Endothelial cell of umbilical vein (primary cell): Measurements from ENCODE around the gene AQR. TPM values are rescaled to one million over a fixed set of nuclear protein-coding genes. Genes with fewer than 3 reads are reported as not detected.

Experiments
- BruUV-seq: library from RNA; stranded (reverse); fragments of 400-500 nt; replicated peaks from 2 replicates; lab custom pipeline; 2021; lab: Mats Ljungman, UMichigan
- CTCF ChIA-PET: fragments of 300-600, 350-600 bp; sonication (Branson Sonifier 250); formaldehyde crosslinking; loops from one replicate; lab custom pipeline; 2021; ENCODE audit warnings: antibody characterized with exemption, inconsistent platforms; lab: Charles Lee
- POLR2A ChIA-PET: fragments of 300-600, 350-600 bp; sonication (Branson Sonifier 250); formaldehyde crosslinking; loops from one replicate; lab custom pipeline; 2021; ENCODE audit warnings: antibody characterized with exemption, inconsistent platforms; lab: Charles Lee
- DNase-seq: peaks from one replicate; pipeline ENCODE4 v3.0.0-alpha.2; 2011; ENCODE audit warnings: low read depth, low spot score
- FAIRE-seq: peaks from 2 replicates; lab custom pipeline; 2011; peaks lifted over from hg19 to GRCh38; lab: Jason Lieb, UNC
- H2AFZ ChIP-seq: 2 replicates; pipeline ENCODE4 v1.6.0; 2012; ENCODE audit warnings: low read depth, low read length, control low read depth, inconsistent platforms
- H3K27ac ChIP-seq: 2 replicates; pipeline ENCODE4 v1.5.1; 2011; ENCODE audit warnings: low read depth, mild to moderate bottlenecking, control low read depth, low read length, moderate library complexity; ENCODE audit not compliant: insufficient read depth
- H3K27me3 ChIP-seq, 2 experiments: 2 replicates each; pipeline versions ENCODE4 v1.6.0 to v1.6.1; 2011; ENCODE audit warnings: low read length in 2 of 2, mixed read lengths in 1 of 2; ENCODE audit not compliant: control insufficient read depth in 2 of 2, insufficient read depth in 2 of 2
- H3K36me3 ChIP-seq, 2 experiments: 2 replicates in 1 of 2; 3 replicates in 1 of 2; pipeline ENCODE4 v1.5.1; 2011; ENCODE audit warnings: low read length in 2 of 2, mild to moderate bottlenecking in 1 of 2, moderate library complexity in 1 of 2; ENCODE audit not compliant: control insufficient read depth in 2 of 2, insufficient read depth in 2 of 2; ENCODE audit errors: extremely low read depth in 1 of 2
- H3K4me1 ChIP-seq: 3 replicates; pipeline ENCODE4 v1.5.1; 2011; ENCODE audit warnings: mild to moderate bottlenecking, low read length; ENCODE audit not compliant: control insufficient read depth, insufficient read depth; ENCODE audit errors: extremely low read depth
- H3K4me2 ChIP-seq: 2 replicates; pipeline ENCODE4 v1.6.1; 2011; ENCODE audit warnings: low read length, control low read depth, mixed read lengths; ENCODE audit not compliant: insufficient read depth
- H3K4me3 ChIP-seq, 3 experiments: fragments of 200-600 bp in 1 of 3; sonication (generic), shearing (Covaris generic) in 1 of 3; replicated peaks in 1 of 3; 2 replicates each; pipeline ENCODE4 v1.5.1; 2011 to 2016; ENCODE audit warnings: control low read depth in 3 of 3, low read length in 3 of 3, mild to moderate bottlenecking in 2 of 3, inconsistent platforms in 1 of 3, low read depth in 1 of 3, moderate library complexity in 1 of 3; ENCODE audit not compliant: insufficient read depth in 1 of 3
- H3K79me2 ChIP-seq: 2 replicates; pipeline ENCODE4 v1.6.0; 2012; ENCODE audit warnings: low read length, inconsistent platforms; ENCODE audit not compliant: control insufficient read depth, insufficient read depth
- H3K9ac ChIP-seq: replicated peaks from 2 replicates; pipeline ENCODE3; 2011; ENCODE audit warnings: low read length, control low read depth; ENCODE audit not compliant: insufficient read depth; ENCODE audit errors: extremely low read depth
- H3K9me1 ChIP-seq: replicated peaks from 3 replicates; pipeline ENCODE4 v1.6.0; 2011; ENCODE audit warnings: mild to moderate bottlenecking, low read length; ENCODE audit not compliant: control insufficient read depth, insufficient read depth; ENCODE audit errors: extremely low read depth
- H3K9me3 ChIP-seq: replicated peaks from 2 replicates; pipeline ENCODE4 v1.5.1; 2012; ENCODE audit warnings: low read length, inconsistent platforms; ENCODE audit not compliant: control insufficient read depth, insufficient read depth
- H4K20me1 ChIP-seq: replicated peaks from 2 replicates; pipeline ENCODE3; 2011; ENCODE audit warnings: mild to moderate bottlenecking, low read length; ENCODE audit not compliant: control insufficient read depth, insufficient read depth; ENCODE audit errors: extremely low read depth
- CTCF ChIP-seq, 2 donors: IDR thresholded peaks; 1 replicate in 1 of 2; 2 replicates in 1 of 2; pipeline ENCODE4 v1.5.1; 2011; ENCODE audit warnings: low read length in 2 of 2, mild to moderate bottlenecking in 2 of 2, moderate library complexity in 2 of 2, control low read depth in 1 of 2, inconsistent platforms in 1 of 2, low read depth in 1 of 2; ENCODE audit not compliant: insufficient read depth in 1 of 2; ENCODE audit errors: extremely low read depth in 1 of 2
- EZH2 ChIP-seq: IDR thresholded peaks from 2 replicates; pipeline ENCODE4 v1.6.1; 2012; ENCODE audit warnings: borderline replicate concordance, low read depth, mild to moderate bottlenecking, moderate library complexity, low read length, inconsistent platforms; ENCODE audit not compliant: severe bottlenecking
- FOS ChIP-seq: IDR thresholded peaks from 2 replicates; pipeline ENCODE4 v1.6.1; 2011; ENCODE audit warnings: mild to moderate bottlenecking, low read length, moderate library complexity, borderline replicate concordance; ENCODE audit not compliant: insufficient read depth
- GATA2 ChIP-seq: IDR thresholded peaks from 2 replicates; pipeline ENCODE4 v1.7.0; 2011; ENCODE audit warnings: low read depth, mild to moderate bottlenecking, moderate library complexity, mixed read lengths, low read length; ENCODE audit not compliant: insufficient read length, insufficient read depth
- JUN ChIP-seq: IDR thresholded peaks from 2 replicates; pipeline ENCODE4 v1.6.1; 2011; ENCODE audit warnings: borderline replicate concordance, low read depth; ENCODE audit not compliant: insufficient read length, insufficient read depth
- MAX ChIP-seq: IDR thresholded peaks from 2 replicates; pipeline ENCODE4 v1.6.1; 2011; ENCODE audit not compliant: insufficient read depth, insufficient read length
- MYC ChIP-seq: IDR thresholded peaks from one replicate; pipeline ENCODE4 v1.6.1; 2011; ENCODE audit warnings: mild to moderate bottlenecking, low read depth, low read length
- POLR2A ChIP-seq: IDR thresholded peaks from 2 replicates; pipeline ENCODE4 v1.6.1; 2012; ENCODE audit warnings: low read depth, mild to moderate bottlenecking, control low read depth, low read length
- POLR2AphosphoS5 ChIP-seq: IDR thresholded peaks from 2 replicates; pipeline ENCODE4 v1.6.1; 2012; ENCODE audit warnings: low read depth, mild to moderate bottlenecking, control low read depth, low read length, moderate library complexity; ENCODE audit not compliant: insufficient read depth
- dilution Hi-C: fragments of 300-500 bp; cut with MboI; formaldehyde crosslinking; loops from one replicate; pipeline ENCODE4 v1.15.0; 2019; ENCODE audit warnings: low sequenced_read_pairs; ENCODE audit not compliant: extremely low pct_ligation_motif_present
- intact Hi-C: fragments of 100-400 bp; cut with micrococcal nuclease; formaldehyde crosslinking; loops from one replicate; pipeline ENCODE4 v1.10.0; 2022
- polyA plus RNA-seq, 4 experiments: library from polyadenylated mRNA; depleted of rRNA in 3 of 4; stranded (reverse) in 3 of 4; unstranded in 1 of 4; fragments of >200 nt; gene quantifications; 2 replicates each; pipeline versions ENCODE4 v1.2.1 to v1.2.3, GENCODE V29; 2011 to 2012; ENCODE audit warnings: missing spikeins in 1 of 4
- total RNA-seq: library from RNA; stranded (reverse); gene quantifications from 2 replicates; pipeline ENCODE4 v1.2.3, GENCODE V29; 2021

The AQR gene
- total and polyA plus RNA-seq, 2 donors (not counting 3 experiments of a cell fraction or from before 2014, with no cell fraction given): 18.7 to 37.5 TPM

- Histone ChIP-seq H3K4me1 (no peaks in the 10 kb centered on the region), H3K9ac (no peak overlapping the region), H3K27me3 (peaks cover 0 to 3% of the 10 kb centered on the region in 2 experiments), H3K9me3 (no peaks in the 10 kb centered on the region), H3K4me3 (no peak overlapping the region), H3K79me2 (no peaks in the 10 kb centered on the region), H2AFZ (no peak overlapping the region), H4K20me1 (no peaks in the 10 kb centered on the region), H3K27ac (no peak overlapping the region), H3K36me3 (no peaks in the 10 kb centered on the region), H3K4me2 (no peak overlapping the region), H3K9me1 (no peaks in the 10 kb centered on the region)
- BruUV-seq: no TSS peak
- TF ChIP-seq MAX (no peak), POLR2AphosphoS5 (no peak), GATA2 (no peak), EZH2 (no peak), MYC (no peak), CTCF (IDR thresholded peaks at IDR 0.05; ENCODE audit: extremely low read depth in 1 of 2, insufficient read depth in 1 of 2, low read depth in 1 of 2, low read length in 2 of 2) (no peak), FOS (no peak), POLR2A (no peak), JUN (no peak)
- CTCF ChIA-PET: interaction anchor here (0.8 to 1.3 kb wide), 2 partner anchors 10 to 11 kb away, joined by 5 to 6 read pairs; no protein-coding TSS in a partner anchor
- dilution Hi-C loops (no loop called here), intact Hi-C loops (no loop called here)
- DNase-seq: no peak
- no peak for FAIRE-seq
- POLR2A ChIA-PET: interaction anchor here (0.6 kb wide), 1 partner anchor 98 kb away, joined by 3 read pairs; no protein-coding TSS in a partner anchor
Observed at GRCh38 chr15:35014241-35014640, 44.7 kb upstream of the AQR start.
